Measurements from ENCODE around the gene SLC17A9. TPM values are rescaled to one million over a fixed set of nuclear protein-coding genes. Genes with fewer than 3 reads are reported as not detected.

The SLC17A9 gene
- total RNA-seq, 1 donor from 2014 or later = 12.4 TPM

DNA sequence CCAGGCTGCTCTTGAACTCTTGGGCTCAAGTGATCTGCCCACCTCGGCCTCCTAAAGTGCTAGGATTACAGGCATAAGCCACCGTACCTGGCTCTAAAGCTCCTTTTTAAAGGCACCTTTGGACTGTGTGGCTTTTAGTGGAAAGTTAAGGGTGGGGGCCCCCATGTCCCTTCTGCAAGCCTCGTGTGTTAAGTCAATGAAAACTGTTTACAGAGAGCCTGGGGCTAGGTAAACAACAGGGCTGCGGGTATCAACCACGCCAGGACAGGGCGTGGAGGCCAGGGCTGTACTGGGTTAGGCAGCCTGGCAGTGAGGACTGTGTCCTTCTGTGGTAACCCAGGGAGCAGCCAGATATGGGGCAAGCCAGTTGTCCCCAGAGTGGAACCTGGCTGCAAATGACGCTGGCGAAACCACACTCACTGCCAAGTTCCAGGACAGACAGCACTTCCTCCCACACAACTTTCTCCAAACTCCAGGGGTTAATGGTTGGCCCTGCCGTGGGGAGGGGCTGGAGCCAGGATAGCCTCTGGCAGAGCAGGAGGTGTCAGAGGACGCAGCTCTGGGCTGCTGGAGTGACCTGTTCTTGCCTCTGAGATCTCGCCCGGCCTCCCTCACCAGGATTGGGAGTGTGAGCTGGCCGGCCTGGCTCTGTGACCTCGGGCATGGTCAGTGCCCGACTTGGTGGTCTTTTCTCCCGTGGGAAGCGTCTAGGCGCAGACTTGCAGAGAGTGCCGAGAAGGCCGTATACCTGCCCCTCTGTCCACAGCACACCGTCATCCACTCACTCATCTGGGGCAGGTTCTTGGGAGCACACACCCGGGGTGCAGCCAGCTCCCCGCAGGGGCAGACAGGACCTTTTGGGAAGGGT lies 3.2 kb downstream of the SLC17A9 start:
- FAIRE-seq = no peak
- H3K4me3 ChIP-seq (ENCODE audit: insufficient read depth, low read depth, low read length) = no peak overlapping the region
- no peak overlapping the region for H3K9ac ChIP-seq (ENCODE audit: low read length)
- no peak for DNase-seq (ENCODE audit: low read depth)
- peaks cover 5% of the 10 kb centered on the region for H3K4me1 Mint-ChIP-seq (ENCODE audit: low read depth, unreplicated experiment)
- no peaks in the 10 kb centered on the region for H3K9me3 Mint-ChIP-seq (ENCODE audit: unreplicated experiment)
- no peaks in the 10 kb centered on the region for H3K9me3 ChIP-seq (ENCODE audit: insufficient read depth, low read depth, low read length)
- H3K27ac ChIP-seq (ENCODE audit: low read depth, low read length) = no peak overlapping the region
- no peak overlapping the region for H3K4me3 Mint-ChIP-seq (ENCODE audit: unreplicated experiment)
- peaks cover 11% of the 10 kb centered on the region for H3K36me3 Mint-ChIP-seq (ENCODE audit: low read depth, unreplicated experiment)
- no peaks in the 10 kb centered on the region for H3K79me2 ChIP-seq (ENCODE audit: insufficient read depth, low read length)
- no peaks in the 10 kb centered on the region for H3K36me3 ChIP-seq (ENCODE audit: insufficient read depth, low read length)
- H4K20me1 ChIP-seq (ENCODE audit: insufficient read depth, low read length) = no peaks in the 10 kb centered on the region
- peaks cover 7% of the 10 kb centered on the region for H3K4me1 ChIP-seq (ENCODE audit: insufficient read depth, low read length)
- no peak overlapping the region for H3K27ac Mint-ChIP-seq (ENCODE audit: unreplicated experiment)
- TF ChIP-seq EZH2 (IDR thresholded peaks at IDR 0.05; ENCODE audit: insufficient read depth, low read length) (no peak), CTCF (IDR thresholded peaks at IDR 0.05; ENCODE audit: insufficient read depth, low read depth, low read length) (no peak)
- H2AFZ ChIP-seq (ENCODE audit: low read depth, low read length) = no peak overlapping the region
- no peaks in the 10 kb centered on the region for H3K27me3 ChIP-seq (ENCODE audit: insufficient read depth, low read length)
- H3K27me3 Mint-ChIP-seq (ENCODE audit: low read depth, unreplicated experiment) = peaks cover 5% of the 10 kb centered on the region
- no peak overlapping the region for H3K4me2 ChIP-seq (ENCODE audit: low read length)

GRCh38 chr20:62956387-62957135 lies 4.1 kb downstream of the SLC17A9 start:
- H3K27me3 Mint-ChIP-seq (ENCODE audit: low read depth, unreplicated experiment) = peaks cover 5% of the 10 kb centered on the region
- Histone ChIP-seq H3K4me1 (ENCODE audit: insufficient read depth, low read length) (peaks cover 7% of the 10 kb centered on the region), H3K4me2 (ENCODE audit: low read length) (no peak overlapping the region), H3K4me3 (ENCODE audit: insufficient read depth, low read depth, low read length) (no peak overlapping the region), H3K27me3 (ENCODE audit: insufficient read depth, low read length) (no peaks in the 10 kb centered on the region), H3K9ac (ENCODE audit: low read length) (no peak overlapping the region), H4K20me1 (ENCODE audit: insufficient read depth, low read length) (no peaks in the 10 kb centered on the region), H3K9me3 (ENCODE audit: insufficient read depth, low read depth, low read length) (no peaks in the 10 kb centered on the region), H3K79me2 (ENCODE audit: insufficient read depth, low read length) (no peaks in the 10 kb centered on the region), H3K27ac (ENCODE audit: low read depth, low read length) (no peak overlapping the region), H2AFZ (ENCODE audit: low read depth, low read length) (no peak overlapping the region), H3K36me3 (ENCODE audit: insufficient read depth, low read length) (no peaks in the 10 kb centered on the region)
- DNase-seq (ENCODE audit: low read depth) (no peak), FAIRE-seq (no peak)
- H3K36me3 Mint-ChIP-seq (ENCODE audit: low read depth, unreplicated experiment) = peaks cover 4% of the 10 kb centered on the region
- TF ChIP-seq CTCF (IDR thresholded peaks at IDR 0.05; ENCODE audit: insufficient read depth, low read depth, low read length) (no peak), EZH2 (IDR thresholded peaks at IDR 0.05; ENCODE audit: insufficient read depth, low read length) (no peak)
- peaks cover 5% of the 10 kb centered on the region for H3K4me1 Mint-ChIP-seq (ENCODE audit: low read depth, unreplicated experiment)
- H3K9me3 Mint-ChIP-seq (ENCODE audit: unreplicated experiment) = no peaks in the 10 kb centered on the region
- no peak overlapping the region for H3K4me3 Mint-ChIP-seq (ENCODE audit: unreplicated experiment)
- H3K27ac Mint-ChIP-seq (ENCODE audit: unreplicated experiment) = no peak overlapping the region
